WTC11 (cell line): ENCODE measurements around the gene TRIM44.

Experiments used
- ESRRA ChIP-seq: sonication (generic); formaldehyde crosslinking; IDR thresholded peaks from 2 replicates; pipeline ENCODE4 v1.8.1; 2022; ENCODE audit warnings: mild to moderate bottlenecking, missing genetic modification reagents, borderline replicate concordance
- HMGA2 ChIP-seq: fragments of 250-450 bp; sonication (Bioruptor Pico); IDR thresholded peaks from 2 replicates; pipeline ENCODE4 v1.4.0; 2021; ENCODE audit warnings: mild to moderate bottlenecking, moderate library complexity
- ZNF232 ChIP-seq: sonication (generic); formaldehyde crosslinking; IDR thresholded peaks from 2 replicates; pipeline ENCODE4 v1.8.0; 2022; ENCODE audit warnings: mild to moderate bottlenecking, missing genetic modification reagents
- ZNF416 ChIP-seq: fragments of 250-450 bp; sonication (Bioruptor Pico); IDR thresholded peaks from 2 replicates; pipeline ENCODE4 v1.9.0; 2021; ENCODE audit warnings: mild to moderate bottlenecking, inconsistent platforms
- TF ChIP-seq, protein P1 (sequence below): fragments of 200-600 bp; IDR thresholded peaks from 2 replicates; pipeline ENCODE4 v1.8.0; 2022; ENCODE audit warnings: antibody characterized with exemption
- TF ChIP-seq, protein P2 (sequence below): sonication (generic); formaldehyde crosslinking; IDR thresholded peaks from 2 replicates; pipeline ENCODE4 v1.8.1; 2022; ENCODE audit warnings: low read depth, mild to moderate bottlenecking, moderate library complexity, missing genetic modification reagents, borderline replicate concordance
- TF ChIP-seq, protein P3 (sequence below): sonication (generic); formaldehyde crosslinking; IDR thresholded peaks from 2 replicates; pipeline ENCODE4 v1.8.0; 2022; ENCODE audit warnings: mild to moderate bottlenecking, missing genetic modification reagents

DNA sequence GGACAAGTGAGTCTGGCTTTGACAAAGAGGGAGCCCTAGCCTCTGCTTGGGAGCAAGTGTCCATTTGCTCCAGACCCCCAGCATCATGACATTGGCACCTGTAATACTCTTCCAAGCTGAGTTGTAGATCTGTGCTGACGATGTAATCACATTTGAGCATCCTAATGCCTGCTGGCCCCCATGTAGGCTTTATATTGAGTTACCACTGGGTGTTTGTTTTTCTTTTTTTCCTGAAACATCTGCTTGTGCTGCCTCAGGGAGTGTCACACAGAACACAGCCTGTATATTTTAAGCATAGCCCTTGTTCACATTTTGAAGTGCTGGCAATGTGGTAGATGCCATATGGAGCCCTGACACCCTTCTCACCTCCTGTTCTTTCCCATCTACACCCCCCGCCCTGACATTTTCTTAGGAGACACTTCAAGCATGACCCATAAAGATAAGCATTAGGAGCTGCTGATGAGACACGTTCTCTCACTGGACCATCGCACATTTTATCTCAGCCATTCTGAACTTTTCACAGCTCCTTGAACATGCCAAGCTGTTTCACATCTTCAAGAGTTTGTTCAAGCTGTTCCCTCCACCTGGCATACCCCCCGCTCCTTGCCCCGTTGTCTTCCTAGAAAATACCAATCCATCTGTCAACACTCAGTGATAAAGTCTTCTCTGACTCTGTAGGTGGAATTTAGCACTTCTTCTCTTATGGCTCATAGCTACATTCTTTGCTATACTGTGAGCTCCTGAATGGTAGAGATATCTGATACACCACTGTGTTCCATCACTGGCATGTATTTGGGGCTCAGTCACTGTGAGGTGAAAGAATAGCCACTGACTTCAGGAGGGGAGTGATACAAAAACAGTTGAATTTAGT, 128.7 kb downstream of the TRIM44 start:
- TF ChIP-seq, protein P1, sequence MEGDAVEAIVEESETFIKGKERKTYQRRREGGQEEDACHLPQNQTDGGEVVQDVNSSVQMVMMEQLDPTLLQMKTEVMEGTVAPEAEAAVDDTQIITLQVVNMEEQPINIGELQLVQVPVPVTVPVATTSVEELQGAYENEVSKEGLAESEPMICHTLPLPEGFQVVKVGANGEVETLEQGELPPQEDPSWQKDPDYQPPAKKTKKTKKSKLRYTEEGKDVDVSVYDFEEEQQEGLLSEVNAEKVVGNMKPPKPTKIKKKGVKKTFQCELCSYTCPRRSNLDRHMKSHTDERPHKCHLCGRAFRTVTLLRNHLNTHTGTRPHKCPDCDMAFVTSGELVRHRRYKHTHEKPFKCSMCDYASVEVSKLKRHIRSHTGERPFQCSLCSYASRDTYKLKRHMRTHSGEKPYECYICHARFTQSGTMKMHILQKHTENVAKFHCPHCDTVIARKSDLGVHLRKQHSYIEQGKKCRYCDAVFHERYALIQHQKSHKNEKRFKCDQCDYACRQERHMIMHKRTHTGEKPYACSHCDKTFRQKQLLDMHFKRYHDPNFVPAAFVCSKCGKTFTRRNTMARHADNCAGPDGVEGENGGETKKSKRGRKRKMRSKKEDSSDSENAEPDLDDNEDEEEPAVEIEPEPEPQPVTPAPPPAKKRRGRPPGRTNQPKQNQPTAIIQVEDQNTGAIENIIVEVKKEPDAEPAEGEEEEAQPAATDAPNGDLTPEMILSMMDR, result no peak
- TF ChIP-seq, protein P2, sequence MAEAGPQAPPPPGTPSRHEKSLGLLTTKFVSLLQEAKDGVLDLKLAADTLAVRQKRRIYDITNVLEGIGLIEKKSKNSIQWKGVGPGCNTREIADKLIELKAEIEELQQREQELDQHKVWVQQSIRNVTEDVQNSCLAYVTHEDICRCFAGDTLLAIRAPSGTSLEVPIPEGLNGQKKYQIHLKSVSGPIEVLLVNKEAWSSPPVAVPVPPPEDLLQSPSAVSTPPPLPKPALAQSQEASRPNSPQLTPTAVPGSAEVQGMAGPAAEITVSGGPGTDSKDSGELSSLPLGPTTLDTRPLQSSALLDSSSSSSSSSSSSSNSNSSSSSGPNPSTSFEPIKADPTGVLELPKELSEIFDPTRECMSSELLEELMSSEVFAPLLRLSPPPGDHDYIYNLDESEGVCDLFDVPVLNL, result no peak
- TF ChIP-seq HMGA2 (CRISPR knock-in tag) (no peak), ESRRA (CRISPR knock-in tag) (no peak), ZNF416 (CRISPR knock-in tag) (no peak), ZNF232 (CRISPR knock-in tag) (no peak)
- TF ChIP-seq, protein P3, sequence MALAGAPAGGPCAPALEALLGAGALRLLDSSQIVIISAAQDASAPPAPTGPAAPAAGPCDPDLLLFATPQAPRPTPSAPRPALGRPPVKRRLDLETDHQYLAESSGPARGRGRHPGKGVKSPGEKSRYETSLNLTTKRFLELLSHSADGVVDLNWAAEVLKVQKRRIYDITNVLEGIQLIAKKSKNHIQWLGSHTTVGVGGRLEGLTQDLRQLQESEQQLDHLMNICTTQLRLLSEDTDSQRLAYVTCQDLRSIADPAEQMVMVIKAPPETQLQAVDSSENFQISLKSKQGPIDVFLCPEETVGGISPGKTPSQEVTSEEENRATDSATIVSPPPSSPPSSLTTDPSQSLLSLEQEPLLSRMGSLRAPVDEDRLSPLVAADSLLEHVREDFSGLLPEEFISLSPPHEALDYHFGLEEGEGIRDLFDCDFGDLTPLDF (CRISPR knock-in tag), result no peak
